GM12864 (cell line): ENCODE results near the gene RABGEF1.
"Not testable (repeated sequence)": the region's sequence is repeated elsewhere in the genome, so short reads cannot be mapped to it uniquely, and the experiment has no call there.

Source experiments
- DNase-seq: peaks from one replicate; pipeline ENCODE4 v3.0.0-alpha.2; 2011; ENCODE audit warnings: low read depth
- H3K4me3 ChIP-seq: 2 replicates; pipeline ENCODE4 v1.5.1; 2011; ENCODE audit warnings: mild to moderate bottlenecking, low read depth, low read length, control low read depth
- TF ChIP-seq, protein P1 (sequence below): IDR thresholded peaks from 2 replicates; pipeline ENCODE4 v1.5.1; 2011; ENCODE audit warnings: low read depth, mild to moderate bottlenecking, moderate library complexity, low read length, control low read depth, inconsistent platforms; ENCODE audit errors: missing control alignments

RABGEF1 gene

DNA sequence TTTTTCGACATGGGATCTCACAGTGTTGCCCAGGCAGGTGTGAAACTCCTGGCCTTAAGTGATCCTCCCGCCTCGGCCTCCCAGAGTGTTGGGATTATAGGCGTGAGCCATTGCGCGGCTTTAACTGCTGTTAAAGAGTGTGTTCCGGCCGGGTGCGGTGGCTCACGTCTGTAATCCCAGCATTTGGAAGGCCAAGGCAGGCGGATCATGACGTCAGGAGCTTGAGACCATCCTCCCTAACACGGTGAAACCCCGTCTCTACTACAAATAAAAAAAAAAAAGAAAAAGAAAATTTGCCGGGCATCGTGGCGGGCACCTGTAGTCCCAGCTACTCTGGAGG is 1.1 kb downstream of the RABGEF1 start:
- TF ChIP-seq, protein P1, sequence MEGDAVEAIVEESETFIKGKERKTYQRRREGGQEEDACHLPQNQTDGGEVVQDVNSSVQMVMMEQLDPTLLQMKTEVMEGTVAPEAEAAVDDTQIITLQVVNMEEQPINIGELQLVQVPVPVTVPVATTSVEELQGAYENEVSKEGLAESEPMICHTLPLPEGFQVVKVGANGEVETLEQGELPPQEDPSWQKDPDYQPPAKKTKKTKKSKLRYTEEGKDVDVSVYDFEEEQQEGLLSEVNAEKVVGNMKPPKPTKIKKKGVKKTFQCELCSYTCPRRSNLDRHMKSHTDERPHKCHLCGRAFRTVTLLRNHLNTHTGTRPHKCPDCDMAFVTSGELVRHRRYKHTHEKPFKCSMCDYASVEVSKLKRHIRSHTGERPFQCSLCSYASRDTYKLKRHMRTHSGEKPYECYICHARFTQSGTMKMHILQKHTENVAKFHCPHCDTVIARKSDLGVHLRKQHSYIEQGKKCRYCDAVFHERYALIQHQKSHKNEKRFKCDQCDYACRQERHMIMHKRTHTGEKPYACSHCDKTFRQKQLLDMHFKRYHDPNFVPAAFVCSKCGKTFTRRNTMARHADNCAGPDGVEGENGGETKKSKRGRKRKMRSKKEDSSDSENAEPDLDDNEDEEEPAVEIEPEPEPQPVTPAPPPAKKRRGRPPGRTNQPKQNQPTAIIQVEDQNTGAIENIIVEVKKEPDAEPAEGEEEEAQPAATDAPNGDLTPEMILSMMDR = no peak
- peak overlapping the region; percentile 67 for H3K4me3 ChIP-seq
- DNase-seq = no peak

DNA sequence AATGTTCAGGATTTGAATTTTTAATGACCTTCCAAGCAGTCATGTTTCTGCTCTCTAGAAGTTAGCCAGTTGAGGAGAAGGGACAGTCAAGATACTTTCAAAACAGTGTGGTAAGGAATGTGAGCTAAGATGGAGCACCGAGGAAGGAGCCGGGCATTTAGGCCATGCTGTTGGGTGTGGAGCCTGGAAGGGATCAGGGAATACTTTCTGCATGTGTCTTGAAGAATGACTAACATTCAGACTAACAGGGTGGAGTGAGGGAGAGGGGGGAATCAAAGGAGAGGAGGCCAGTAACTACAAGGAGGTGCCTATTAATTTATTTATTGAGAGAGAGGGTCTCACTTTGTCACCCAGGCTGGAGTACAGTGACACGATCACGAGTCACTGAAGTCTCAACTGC is 1.8 kb downstream of the RABGEF1 start:
- DNase-seq, H3K4me3 ChIP-seq: not testable (repeated sequence)

GRCh38 chr7:66743920-66744319 is 3.4 kb downstream of the RABGEF1 start:
- TF ChIP-seq, protein P1 = no peak
- H3K4me3 ChIP-seq = no peak overlapping the region
- no peak for DNase-seq

GRCh38 chr7:66747385-66747784 is 6.9 kb downstream of the RABGEF1 start:
- TF ChIP-seq, protein P1 = no peak
- H3K4me3 ChIP-seq = peak overlapping the region; percentile 23; the same call in 1 of the 2 replicates
- no peak for DNase-seq

DNA sequence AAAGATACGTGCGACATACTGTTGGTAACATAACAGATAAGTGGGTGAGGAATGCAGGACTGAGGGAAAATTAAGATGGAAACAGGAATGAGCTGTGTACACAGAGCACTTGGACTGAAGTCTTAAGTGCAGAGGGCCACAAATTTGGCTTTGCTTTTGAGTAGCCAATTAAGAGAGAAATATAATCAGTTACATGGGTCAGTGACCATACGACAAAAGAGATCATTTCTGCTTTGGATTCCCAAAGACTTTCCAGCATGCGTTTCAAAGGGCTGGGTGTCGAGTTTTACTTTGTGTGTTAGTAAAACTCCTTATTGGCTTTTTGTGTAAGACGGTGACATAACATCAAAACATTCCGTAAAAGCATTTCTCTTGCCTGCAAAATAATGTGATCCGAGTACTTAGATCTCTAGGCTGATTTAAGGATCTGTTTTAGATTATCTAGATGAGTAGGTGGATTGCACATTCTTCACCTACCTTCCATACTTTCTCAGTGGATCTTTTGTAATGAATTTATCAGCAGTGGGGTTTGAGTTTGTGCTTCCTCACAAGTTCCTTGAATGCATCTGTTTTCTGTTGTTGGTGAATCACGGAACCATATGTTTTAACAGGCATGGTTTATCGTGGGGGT is 7.5 kb downstream of the RABGEF1 start:
- TF ChIP-seq, protein P1 = no peak
- DNase-seq = no peak
- H3K4me3 ChIP-seq = no peak overlapping the region

DNA sequence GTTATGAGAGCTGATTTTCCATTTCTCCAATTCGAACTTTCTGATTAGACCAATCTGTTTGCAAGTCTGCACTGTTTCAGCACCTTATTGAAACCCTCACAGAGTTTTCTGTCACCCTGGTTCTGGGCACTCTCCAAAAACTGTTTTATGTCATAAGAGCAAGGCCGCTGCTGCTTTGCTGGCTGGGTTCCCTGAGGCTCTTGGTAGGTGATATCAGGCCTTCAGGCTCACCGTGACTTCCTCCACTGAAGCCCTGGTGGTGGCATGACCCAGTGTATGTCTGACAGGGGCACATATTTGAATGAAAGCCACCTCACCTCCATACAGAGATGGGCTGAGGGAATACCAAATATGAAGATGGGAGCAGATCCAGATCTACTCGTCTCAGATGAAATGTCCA is 8.3 kb downstream of the RABGEF1 start:
- no peak for DNase-seq
- TF ChIP-seq, protein P1 = no peak
- no peak overlapping the region for H3K4me3 ChIP-seq

- no peak for DNase-seq
- TF ChIP-seq, protein P1 = no peak
- H3K4me3 ChIP-seq = no peak overlapping the region
Observed at GRCh38 chr7:66751945-66752344, 11.4 kb downstream of the RABGEF1 start.
